ENCODE data around the gene AGRN.

The AGRN gene

DNA sequence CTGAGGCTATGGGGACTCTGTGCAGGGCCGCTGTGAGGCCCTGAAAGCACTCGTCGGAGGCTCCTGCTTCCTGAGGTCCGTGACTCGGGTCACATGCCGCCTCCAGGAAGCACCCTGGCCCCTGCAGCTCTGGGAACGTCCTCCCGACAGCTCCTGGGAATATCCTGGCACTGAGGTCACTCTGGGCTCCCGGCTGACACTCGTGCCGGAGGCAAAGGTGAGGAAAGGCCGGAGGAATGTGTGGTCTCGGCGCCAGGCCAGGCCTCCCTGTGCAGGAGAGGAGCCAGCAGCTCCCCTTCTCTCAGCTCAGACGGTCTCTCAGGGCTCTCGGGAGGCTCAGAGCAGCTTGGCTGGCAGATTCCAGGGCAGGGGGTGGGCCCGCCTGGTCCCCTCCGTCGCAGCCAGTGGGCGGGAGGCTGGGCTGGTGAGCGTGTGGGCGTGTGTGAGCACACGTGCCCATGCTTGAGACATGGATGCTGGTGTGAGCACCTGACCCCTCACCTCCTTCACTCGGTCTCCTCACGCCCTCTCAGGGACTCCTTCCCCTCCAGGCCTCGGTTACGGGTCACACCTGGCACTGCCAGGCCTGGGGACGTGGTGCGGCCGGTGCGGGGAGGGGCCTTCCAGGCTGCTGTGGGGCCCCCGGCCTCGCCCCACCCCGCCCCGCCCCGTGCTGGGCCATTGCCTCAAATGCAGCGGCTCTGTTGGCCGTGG, 59.6 kb downstream of the AGRN start:
- peak in 2 of 3 experiments; percentile 26 to 30 for DNase-seq (ENCODE audit: low read depth in 3 of 3)

DNA sequence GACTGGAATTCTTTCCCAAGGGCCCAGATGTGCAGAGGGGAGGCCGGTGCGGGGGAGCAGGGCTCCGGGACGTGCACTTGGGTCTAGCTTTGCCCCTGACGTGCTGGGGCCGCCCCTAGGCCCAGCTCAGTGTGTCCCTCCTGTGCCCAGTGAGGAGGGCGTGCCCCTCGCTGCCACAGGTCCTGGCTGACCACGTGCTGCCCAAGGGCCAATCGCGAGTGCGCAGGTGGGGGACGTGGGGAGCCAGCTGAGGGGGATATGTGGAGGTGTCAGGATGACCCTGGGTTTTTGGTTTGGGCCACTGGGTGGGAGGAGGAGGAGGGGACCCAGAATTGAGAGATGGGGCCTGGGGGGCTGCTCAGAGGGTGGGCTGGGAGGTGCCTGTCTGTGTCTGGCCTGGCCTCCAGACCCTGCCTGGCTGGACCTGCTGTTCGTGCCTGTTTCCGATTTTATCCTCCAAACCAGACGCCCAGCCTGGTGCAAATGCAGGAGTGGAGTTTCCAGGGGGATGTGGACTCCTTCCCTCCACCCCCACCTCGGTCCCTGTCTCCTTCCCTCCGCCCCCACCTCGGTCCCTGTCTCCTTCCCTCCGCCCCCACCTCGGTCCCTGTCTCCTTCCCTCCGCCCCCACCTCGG, 60.3 kb downstream of the AGRN start:
- DNase-seq (ENCODE audit: low read depth in 3 of 3): no peak

DNA sequence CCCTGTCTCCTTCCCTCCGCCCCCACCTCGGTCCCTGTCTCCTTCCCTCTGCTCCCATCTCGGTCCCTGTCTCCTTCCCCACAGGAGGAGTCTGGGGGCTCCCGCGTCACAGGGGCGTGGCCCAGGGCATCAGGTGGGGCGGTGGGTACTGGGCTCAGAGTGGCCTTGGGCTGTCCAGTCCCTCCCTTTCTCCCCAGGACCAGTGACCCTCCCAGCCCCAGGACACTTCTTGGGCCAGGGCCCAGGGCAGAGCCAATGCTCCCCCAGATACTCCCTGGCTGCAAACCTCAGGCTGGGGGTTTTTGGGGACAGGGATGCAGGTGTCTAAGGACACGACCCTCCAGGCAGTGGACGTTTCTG, 61.0 kb downstream of the AGRN start:
- DNase-seq (ENCODE audit: low read depth in 3 of 3): no peak

DNA sequence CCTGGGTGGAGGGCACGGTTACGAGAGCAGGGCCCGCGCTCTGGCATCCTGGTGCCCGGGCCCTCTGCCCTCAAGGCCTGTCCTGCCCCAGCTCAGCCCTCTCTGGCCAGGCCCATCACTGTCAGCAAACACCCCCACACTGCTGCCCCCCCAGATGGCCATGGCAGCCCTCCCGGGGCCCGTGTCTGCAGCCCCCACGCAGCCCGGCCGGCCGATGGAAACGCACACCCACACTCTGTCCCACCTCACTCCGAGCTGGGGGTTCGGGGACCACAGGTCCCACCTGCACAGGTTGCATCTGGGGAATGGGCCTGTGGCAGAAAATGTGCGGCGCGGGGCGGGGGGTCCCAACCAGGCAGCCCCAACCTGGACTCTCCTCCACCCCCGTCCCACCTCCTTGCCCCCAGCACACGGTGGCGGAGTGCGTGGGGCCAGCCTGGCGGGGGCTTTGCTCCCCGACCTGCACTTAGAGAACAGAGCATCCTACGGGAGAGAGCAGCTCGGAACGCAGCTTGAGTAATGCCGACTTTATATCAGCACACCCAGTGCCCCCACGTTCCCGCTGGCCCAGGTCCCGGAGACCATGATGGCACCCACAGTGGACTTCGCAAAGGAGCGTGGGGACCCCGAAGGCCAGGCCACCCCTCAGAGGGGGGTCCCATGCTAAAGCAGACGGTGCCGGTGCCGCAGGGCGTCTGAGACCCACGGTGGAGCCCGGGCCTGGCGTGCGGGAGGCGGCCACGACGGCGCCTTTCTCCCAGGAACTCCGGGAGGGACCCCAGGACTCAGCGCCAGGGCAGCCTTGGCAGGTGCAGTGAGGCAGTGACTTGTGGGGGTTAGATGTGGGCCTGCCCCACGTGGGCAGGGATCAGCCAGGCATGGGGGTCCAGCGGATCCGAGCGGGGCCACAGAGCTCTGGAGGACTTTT, 61.7 kb downstream of the AGRN start:
- DNase-seq (ENCODE audit: low read depth in 3 of 3): no peak

DNA sequence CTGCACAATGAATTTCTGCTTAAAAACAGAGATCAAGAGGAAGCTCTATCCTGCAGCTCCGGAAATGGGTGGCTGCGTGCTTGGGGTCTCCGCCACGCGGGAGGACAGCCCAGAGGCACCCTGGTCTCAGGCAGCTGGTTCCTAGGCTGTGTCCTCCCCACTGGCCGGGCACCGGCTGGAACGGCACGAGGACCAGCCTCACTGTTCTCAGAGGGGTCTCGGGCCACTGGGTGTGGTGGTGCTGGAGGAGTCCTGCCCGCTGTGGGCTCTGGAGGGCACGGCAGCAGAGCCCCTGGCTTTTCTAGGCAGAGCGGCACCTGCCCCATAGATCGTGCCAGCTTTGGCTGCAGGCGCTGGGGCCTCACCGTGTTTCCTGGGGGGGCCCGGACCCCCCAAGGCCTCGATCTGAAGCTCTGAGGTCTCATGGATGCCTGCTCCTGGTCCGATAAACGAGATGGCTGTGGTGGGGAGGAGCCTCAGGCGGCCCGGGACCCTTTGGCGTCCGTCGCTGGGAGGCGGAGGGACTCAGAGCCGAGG, 62.4 kb downstream of the AGRN start:
- no peak for DNase-seq (ENCODE audit: low read depth in 3 of 3)

DNA sequence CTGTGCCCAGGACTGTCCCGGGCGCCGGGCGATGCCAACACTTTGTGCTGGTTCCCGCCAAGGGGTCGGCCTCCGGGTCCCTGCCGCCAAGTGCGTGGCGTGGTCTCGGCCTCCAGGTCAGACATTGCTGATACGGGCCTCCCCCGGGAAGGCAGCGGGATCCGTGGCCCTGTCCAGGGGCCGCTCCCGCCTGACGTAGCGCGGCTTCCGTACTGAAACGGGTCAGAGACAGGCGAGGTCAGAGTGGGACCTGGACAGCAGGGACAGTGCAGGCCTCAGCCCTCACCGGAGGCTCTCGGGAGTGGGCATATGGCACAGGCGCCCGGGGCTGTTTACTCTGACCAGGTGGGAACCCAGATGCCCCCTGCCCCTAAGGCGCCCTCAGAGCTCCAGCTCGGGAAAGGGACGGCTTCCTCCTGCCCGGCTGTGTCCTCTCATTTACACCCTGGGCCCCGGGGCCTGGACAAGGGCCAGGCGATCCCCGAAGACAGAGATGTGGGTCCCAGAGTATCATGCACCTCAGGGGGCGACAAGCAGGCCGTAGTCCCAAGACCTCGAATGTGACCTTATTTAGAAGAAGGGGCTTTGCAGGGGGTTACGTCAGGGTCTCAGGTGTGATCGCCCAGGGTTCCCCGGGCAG, 63.0 kb downstream of the AGRN start:
- no peak for DNase-seq (ENCODE audit: low read depth in 3 of 3)

DNA sequence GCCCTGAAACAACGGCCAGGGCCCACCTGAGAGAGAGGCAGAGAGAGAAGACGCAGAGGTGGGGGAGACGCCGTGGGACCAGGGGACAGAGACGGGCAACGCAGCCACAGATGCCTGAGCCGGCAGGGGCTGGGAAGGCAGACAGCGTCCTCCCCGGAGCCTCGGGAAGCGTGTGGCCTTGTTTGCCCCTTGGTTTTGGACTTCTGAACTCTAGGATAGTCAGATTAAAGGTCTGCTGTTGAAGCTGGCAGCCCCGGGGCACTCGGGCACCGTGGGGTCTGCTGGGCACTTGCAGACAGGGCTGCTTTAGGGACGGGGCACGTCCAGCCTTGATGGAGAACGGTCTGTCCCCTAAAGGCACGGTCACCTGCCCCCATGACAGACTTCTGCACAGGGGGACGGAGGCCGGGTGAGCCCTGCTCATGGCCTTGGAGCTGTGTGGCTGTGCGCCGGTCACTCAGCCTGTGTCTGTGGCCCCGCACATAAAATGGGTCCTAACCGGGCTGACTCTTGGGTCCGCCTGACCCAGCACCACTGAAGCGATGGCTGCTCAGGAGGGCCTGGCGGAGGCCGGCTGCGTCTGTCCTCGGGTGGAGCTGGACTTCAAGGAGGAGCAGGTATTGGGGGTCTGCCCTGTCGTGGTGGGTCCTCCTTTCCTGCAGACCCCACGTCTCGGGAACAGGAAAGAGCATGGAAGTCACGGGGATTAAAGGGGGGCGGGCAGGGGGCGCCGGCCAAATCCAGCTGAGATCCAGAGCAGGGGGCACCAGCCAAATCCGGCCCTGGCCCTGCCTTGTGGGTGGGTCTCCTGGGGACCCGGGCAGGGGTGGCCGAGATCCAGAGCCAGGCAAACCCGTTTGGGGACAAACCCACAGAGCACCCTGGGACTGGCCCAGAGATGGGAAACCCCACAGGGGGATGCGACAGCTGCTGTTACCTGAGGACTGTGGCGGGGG, 63.8 kb downstream of the AGRN start:
- DNase-seq (ENCODE audit: low read depth in 3 of 3): no peak

DNA sequence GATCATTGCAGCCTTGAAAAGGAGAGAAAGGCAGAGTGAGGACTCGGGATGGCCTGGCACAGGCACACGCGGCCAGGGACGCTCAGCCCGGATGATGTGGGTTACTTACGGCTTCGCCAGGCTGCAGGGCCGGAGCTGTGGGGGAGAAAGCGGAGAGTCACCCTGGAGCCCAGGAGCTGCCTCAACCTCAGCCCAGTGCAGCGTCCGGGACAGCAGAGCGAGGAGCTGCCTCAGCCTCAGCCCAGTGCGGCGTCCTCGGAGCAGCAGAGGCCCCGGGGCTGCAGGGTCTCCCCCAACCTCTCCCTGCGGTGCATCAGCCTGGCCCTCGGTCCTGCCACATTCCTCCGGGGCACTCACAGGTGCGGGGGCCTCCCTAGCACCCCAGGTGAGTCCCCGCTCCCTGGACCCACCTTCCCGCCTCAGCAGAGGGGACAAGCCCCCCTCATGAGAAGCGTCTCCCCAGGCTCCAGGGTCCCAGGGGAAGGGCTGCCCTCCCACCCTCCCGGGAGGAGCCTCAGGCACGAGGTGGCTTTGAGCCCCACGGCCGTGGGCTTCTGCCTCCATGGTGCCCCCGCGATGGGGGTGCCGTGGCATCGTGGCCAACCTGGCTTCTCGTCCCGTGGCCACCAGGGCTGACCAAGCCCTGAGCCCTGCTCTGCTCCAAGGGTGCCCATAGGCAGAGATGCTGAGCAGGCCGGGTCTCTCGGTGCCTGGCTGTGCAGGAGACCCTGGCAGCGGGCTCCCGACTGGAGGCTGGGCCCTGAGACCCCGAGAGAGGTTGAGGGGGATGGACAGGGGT, 64.7 kb downstream of the AGRN start:
- DNase-seq (ENCODE audit: low read depth in 3 of 3): no peak

DNA sequence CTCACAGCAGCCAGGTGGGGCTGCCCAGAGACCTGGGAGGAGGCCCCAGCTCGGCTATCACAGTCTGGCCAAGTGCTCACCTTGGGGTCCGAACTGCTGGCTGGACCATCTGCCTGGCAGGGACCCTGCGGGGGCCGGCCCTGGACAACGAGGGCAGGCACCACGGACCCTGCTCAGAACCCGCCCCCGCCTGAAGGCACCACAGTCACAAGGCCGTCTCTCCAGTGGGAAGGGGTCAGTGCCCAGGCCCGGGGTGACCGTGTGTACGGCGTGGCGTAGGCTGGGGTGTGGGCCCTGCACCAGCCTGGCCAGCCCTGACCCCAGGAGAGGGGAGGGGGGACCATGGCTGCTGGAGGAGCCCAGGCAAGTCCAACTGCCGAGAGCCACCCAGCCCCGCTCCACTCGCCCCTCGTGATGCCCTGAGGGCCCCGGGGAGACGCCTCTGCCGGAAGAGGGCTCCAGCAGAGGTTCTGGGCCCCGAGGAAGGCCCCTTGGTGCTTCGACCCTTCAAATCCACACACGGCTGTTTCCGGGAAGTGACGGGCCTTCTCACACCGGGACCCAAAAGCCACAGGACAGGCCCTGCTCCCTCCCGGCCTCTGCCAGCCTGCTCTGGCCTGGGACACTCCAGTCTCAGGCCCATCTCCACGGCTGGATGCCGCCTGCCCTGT, 65.4 kb downstream of the AGRN start:
- DNase-seq (ENCODE audit: low read depth in 3 of 3): no peak

DNA sequence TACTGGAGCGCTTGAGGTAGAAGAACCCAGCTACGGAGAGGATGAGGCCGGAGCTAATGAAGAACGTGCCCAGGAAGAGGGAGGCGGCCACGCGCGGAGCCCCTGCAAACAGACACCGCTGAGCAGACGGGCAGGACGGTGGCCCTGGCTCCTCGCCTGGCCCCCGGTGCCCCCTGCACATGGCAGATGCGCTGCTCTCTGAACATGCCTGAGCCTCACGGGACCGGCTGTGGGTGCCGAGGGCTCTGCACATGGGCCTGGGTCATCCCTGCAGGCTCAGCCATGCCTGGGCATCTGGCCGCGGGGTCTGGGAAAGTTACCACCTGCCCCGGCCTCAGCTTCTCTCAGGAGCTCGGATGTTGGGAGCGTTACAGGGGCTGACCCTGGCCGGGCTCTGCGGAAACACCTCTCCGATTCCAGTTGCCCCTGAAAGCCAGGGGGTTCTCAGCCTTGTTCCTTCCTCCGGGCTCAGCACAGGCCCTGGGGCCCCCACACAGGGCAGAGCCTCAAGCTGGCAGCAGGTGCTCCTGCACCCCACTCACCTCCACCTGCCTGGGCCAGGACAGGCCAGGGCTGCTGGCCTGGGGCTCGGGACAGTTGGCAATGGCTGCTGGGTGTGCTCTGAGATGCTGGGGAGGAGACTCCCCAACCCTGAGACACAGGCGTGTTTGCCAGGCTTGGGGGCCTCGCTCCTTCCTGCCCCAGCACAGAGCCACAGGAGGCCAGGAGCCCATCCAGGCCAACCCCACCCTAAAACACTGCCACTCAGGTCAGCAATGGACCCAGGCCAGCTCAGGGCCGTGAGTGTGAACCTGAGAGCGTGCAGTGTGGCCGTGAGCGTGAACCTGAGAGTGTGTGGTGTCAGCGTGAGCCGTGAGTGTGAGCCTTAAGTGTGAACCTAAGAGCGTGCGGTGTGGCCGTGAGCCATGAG, 66.3 kb downstream of the AGRN start:
- no peak for DNase-seq (ENCODE audit: low read depth in 3 of 3)

DNA sequence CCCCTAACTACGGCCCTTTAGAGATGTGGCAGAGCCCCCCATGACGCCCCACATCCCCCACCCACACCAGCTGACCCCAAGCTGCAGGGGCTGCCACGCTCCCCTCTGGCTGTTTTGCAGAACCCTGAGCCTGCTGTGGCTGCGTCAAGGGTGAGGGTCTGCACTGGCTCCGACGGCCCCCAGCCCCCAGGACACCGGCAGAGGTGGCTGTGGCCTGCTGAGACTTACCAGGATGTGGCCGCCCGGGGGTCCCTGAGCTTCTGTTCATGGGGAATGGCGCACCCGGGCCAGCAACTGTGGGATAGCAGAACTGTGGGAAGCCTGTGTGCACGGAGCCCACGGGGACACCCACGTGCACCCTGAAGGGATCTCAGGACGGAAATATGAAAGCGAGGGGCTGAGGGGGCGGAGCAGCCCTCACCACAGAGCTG, 67.0 kb downstream of the AGRN start:
- no peak for DNase-seq (ENCODE audit: low read depth in 3 of 3)

DNA sequence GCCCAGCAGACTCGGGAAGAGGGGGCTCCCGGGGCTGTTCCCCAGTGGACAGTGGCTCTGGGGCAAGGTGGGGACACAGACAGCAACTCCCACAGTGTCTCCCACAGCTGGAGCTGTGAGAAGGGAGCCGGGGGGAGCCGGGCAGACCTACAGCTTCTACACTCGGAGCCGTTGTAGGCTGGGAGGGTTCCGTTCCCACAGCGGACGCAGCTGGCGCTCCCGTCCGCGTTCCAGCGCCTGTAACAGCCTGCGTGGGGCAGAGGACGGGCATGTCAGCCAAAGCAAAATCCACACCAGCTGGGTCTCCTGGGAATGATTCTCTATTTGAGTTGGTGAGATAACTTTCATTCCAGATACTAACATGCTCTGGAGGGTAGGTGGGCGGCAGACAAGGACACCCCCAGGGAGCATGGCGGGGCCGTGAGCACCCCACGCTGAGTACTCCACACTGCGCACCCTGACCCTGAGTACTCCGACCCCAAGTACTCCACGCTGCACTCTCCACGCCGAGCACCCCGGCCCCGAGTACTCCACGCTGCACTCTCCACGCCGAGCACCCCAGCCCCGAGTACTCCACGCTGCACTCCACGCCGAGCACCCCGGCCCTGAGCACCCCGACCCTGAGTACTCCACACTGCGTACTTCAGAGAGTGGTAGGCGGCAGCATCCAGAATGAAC, 67.6 kb downstream of the AGRN start:
- no peak for DNase-seq (ENCODE audit: low read depth in 3 of 3)

DNA sequence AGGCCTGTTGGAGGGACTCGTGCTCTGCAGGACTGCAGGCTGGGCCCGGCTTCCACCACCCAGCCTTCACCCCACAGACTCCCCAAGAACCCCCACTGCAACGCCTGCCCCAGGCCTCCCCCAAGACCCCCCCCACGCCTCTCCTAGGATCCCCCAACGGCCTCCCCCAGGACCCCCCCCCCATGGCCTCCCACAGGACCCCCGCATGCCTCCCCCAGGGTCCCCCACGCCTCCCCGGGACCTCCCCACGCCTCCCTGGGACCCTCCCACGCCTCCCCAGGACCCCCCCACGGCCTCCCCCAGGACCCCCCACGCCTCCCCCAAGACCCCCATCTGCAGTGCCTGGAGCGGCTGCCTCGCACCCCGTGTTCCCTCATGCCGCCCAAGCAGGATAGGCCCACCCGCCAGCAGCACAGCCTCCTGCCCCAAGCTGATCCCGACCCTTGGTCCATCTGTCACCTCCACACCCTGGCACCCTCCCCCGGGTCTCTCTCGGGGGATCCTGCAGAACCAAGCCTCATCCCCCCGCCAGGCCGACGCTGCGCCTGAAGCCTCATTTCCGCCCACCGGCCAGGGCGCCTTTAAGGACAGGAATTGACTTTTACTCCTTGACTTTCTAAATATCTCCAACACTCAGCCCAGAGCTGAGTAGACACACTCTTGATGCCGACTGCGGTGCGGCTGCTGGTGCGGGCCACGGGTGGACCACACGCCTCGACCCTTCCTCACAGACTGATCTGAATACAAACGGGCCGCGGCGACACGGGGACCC, 68.3 kb downstream of the AGRN start:
- DNase-seq (ENCODE audit: low read depth in 3 of 3): no peak

DNA sequence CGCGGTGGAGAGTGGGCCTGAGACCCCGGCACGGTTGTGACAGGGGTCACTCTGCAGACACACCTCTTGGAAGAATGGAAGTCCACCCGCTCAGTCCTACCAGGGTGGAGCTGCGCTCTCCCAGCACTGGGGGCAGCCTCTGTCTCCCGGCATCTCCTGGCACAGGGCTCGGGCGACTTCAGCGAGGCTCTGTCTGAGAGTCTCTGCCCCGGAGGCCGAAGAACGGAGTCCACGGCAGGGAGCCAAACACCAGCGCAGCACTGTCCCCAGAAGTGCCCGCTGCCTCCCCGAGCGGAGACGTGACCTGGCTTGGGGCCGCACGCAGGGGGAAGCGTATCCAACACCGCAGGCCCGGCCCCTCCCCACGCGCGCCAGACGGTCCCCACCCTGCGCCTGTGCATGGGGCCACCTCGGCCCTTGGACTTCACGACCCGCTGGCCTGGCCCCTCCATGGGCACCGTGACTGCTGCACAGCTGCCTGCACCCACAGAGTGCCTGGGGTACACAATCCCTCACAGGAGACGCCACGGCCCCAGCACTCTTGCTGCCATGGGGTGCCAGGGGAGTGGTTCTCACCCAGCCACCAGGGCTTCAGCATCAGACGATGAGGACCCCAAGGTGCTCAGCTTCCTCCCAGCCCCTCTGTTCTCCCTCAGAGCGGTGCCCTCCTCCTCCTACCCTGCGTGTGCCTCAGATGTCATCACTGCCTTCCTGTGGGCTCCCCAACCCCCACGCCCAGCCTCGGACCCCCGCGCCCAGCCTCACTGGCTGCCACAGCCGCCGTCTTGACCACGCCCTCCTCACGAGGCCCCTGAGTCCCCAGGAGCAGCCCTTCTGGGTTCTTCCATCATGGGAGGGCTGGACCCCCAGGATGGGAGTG, 69.1 kb downstream of the AGRN start:
- no peak for DNase-seq (ENCODE audit: low read depth in 3 of 3)

DNA sequence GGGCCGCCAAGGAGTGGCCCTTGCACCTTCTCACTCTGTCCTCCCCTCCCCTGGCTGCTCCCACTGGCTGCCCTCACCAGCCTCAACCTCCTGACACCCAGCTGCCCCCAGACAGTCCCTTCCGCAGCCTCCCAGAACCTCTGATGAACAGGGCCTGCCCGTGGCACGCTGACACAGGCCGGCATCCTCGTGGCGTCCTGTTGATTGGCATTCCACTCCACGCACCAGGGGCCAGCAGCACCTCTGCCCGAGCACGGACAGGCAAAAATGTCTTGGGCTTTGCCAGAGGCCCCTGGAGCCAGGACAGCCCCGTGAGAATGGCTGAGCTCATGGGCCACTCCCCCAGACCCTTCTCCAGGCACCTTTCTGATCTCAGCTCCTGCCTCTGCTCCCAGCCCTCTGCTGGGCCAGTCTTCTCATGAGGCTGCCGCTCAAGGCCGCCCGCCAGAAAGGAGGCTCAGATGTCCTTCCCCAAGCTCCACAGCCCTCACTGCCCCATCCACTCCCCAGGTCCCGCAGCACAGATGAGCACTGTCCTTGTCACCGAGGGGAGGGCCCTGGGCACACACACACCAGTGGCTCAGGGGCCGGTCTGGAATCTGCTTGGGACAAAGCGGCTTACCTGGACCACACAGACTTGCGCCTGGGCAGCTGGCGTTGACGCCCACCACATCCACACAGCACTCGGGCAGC, 70.0 kb downstream of the AGRN start:
- DNase-seq (ENCODE audit: low read depth in 3 of 3): no peak
